CD4-positive, alpha-beta T cell (primary cell): ENCODE measurements around the gene C1orf198. TPM values are rescaled to one million over a fixed set of nuclear protein-coding genes. Genes with fewer than 3 reads are reported as not detected.

Experiments used
- ATAC-seq: fragments of 200-7000 bp; cut with Tn5 transposase; one replicate; pipeline ENCODE4 v1.10.0; 2022; ENCODE audit warnings: mild to moderate bottlenecking; ENCODE audit not compliant: poor library complexity
- CTCF ChIA-PET: fragments of 350-600 bp; sonication (Branson Sonifier 250); formaldehyde crosslinking; loops from one replicate; lab custom pipeline; 2021; ENCODE audit warnings: antibody characterized with exemption, inconsistent platforms; lab: Charles Lee
- POLR2A ChIA-PET: fragments of 350-600 bp; sonication (Branson Sonifier 250); formaldehyde crosslinking; loops from one replicate; lab custom pipeline; 2021; ENCODE audit warnings: antibody characterized with exemption, inconsistent platforms; lab: Charles Lee
- DNase-seq, 14 experiments: peaks; one replicate each; pipeline ENCODE4 v3.0.0-alpha.2; 2013 to 2020; ENCODE audit warnings: mixed read lengths in 2 of 14
- H3K27ac ChIP-seq, 2 donors: one replicate each; pipeline versions ENCODE4 v1.5.1 to v1.7.0; 2013; ENCODE audit warnings: low read length in 2 of 2, low read depth in 1 of 2, mild to moderate bottlenecking in 1 of 2
- H3K27me3 ChIP-seq, 2 experiments: 1 replicate in 1 of 2; 2 replicates in 1 of 2; pipeline versions ENCODE4 v1.6.1 to v1.7.0; 2013; ENCODE audit warnings: low read length in 2 of 2, control low read depth in 1 of 2, mild to moderate bottlenecking in 1 of 2, moderate library complexity in 1 of 2; ENCODE audit not compliant: insufficient read depth in 2 of 2, control insufficient read depth in 1 of 2
- H3K36me3 ChIP-seq: one replicate; pipeline ENCODE4 v1.6.1; 2013; ENCODE audit warnings: low read length, control low read depth; ENCODE audit not compliant: insufficient read depth
- H3K4me1 ChIP-seq: one replicate; pipeline ENCODE4 v1.6.1; 2013; ENCODE audit warnings: low read length, control low read depth; ENCODE audit not compliant: insufficient read depth
- H3K4me3 ChIP-seq: one replicate; pipeline ENCODE4 v1.5.1; 2013; ENCODE audit warnings: mild to moderate bottlenecking, low read length, moderate library complexity
- H3K9me3 ChIP-seq, 2 experiments: 1 replicate in 1 of 2; 2 replicates in 1 of 2; pipeline versions ENCODE4 v1.6.1 to v1.7.0; 2013; ENCODE audit warnings: low read length in 2 of 2, mild to moderate bottlenecking in 2 of 2, control low read depth in 1 of 2, moderate library complexity in 1 of 2; ENCODE audit not compliant: control insufficient read depth in 1 of 2, insufficient read depth in 1 of 2
- H3K27ac Mint-ChIP-seq: one replicate; pipeline ENCODE4 v1.8.0; 2020; ENCODE audit warnings: mixed read lengths
- H3K27me3 Mint-ChIP-seq: one replicate; pipeline ENCODE4 v1.8.0; 2021; ENCODE audit warnings: mixed read lengths
- H3K36me3 Mint-ChIP-seq: one replicate; pipeline ENCODE4 v1.8.0; 2021; ENCODE audit warnings: low read depth, mixed read lengths
- H3K4me1 Mint-ChIP-seq: one replicate; pipeline ENCODE4 v1.8.0; 2021; ENCODE audit warnings: low read depth, mixed read lengths
- H3K4me3 Mint-ChIP-seq: one replicate; pipeline ENCODE4 v1.8.0; 2020; ENCODE audit warnings: mild to moderate bottlenecking, mixed read lengths
- H3K9me3 Mint-ChIP-seq: one replicate; pipeline ENCODE4 v1.8.0; 2020; ENCODE audit warnings: mixed read lengths
- intact Hi-C, 2 experiments: fragments of 100-400 bp; cut with DNase I in 1 of 2; cut with micrococcal nuclease in 1 of 2; formaldehyde crosslinking; loops; one replicate each; pipeline versions ENCODE4 v1.15.1 to v1.9.0; 2023 to 2025; cut with DNase I, micrococcal nuclease
- total RNA-seq, 174 experiments: library from RNA in 2 of 174; stranded (reverse) in 2 of 174; gene quantifications; one replicate each; pipeline ENCODE4 v1.2.3 and lab custom pipeline; 2021 to 2026
- TF ChIP-seq, protein P1 (sequence below): fragments of 200-600 bp; IDR thresholded peaks from one replicate; pipeline ENCODE4 v1.8.0; 2022; ENCODE audit warnings: antibody characterized with exemption, mild to moderate bottlenecking

The C1orf198 gene
- total RNA-seq, 2 experiments from 2014 or later = 2.2 TPM

GRCh38 chr1:230796626-230797025, 71.7 kb downstream of the C1orf198 start:
- H3K27me3 Mint-ChIP-seq = peaks cover 32% of the 10 kb centered on the region
- Histone ChIP-seq H3K36me3 (no peaks in the 10 kb centered on the region), H3K4me3 (no peak overlapping the region), H3K27ac (no peak overlapping the region), H3K4me1 (peaks cover 4% of the 10 kb centered on the region), H3K9me3 (no peaks in the 10 kb centered on the region), H3K27me3 (peaks cover 8 to 9% of the 10 kb centered on the region in 2 experiments)
- DNase-seq (no peak), ATAC-seq (no peak)
- H3K4me1 Mint-ChIP-seq = no peaks in the 10 kb centered on the region
- no peaks in the 10 kb centered on the region for H3K9me3 Mint-ChIP-seq
- no peak overlapping the region for H3K4me3 Mint-ChIP-seq
- no peak overlapping the region for H3K27ac Mint-ChIP-seq
- ChIA-PET CTCF (no interaction called here), POLR2A (no interaction called here)
- H3K36me3 Mint-ChIP-seq = no peaks in the 10 kb centered on the region
- TF ChIP-seq, protein P1, sequence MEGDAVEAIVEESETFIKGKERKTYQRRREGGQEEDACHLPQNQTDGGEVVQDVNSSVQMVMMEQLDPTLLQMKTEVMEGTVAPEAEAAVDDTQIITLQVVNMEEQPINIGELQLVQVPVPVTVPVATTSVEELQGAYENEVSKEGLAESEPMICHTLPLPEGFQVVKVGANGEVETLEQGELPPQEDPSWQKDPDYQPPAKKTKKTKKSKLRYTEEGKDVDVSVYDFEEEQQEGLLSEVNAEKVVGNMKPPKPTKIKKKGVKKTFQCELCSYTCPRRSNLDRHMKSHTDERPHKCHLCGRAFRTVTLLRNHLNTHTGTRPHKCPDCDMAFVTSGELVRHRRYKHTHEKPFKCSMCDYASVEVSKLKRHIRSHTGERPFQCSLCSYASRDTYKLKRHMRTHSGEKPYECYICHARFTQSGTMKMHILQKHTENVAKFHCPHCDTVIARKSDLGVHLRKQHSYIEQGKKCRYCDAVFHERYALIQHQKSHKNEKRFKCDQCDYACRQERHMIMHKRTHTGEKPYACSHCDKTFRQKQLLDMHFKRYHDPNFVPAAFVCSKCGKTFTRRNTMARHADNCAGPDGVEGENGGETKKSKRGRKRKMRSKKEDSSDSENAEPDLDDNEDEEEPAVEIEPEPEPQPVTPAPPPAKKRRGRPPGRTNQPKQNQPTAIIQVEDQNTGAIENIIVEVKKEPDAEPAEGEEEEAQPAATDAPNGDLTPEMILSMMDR = no peak
- intact Hi-C loops = loop anchor here in 1 of 2 experiments (5.0 kb wide), 1 partner anchor 416 kb away; no protein-coding TSS in a partner anchor

- peaks cover 4% of the 10 kb centered on the region for H3K4me1 ChIP-seq
- H3K4me3 ChIP-seq = no peak overlapping the region
- DNase-seq (no peak), ATAC-seq (no peak)
- no peaks in the 10 kb centered on the region for H3K4me1 Mint-ChIP-seq
- CTCF ChIA-PET = no interaction called here
- peaks cover 4 to 8% of the 10 kb centered on the region in 2 experiments for H3K27me3 ChIP-seq
- intact Hi-C loops = loop anchor here in 1 of 2 experiments (5.0 kb wide), 1 partner anchor 417 kb away; no protein-coding TSS in a partner anchor
- H3K36me3 Mint-ChIP-seq = no peaks in the 10 kb centered on the region
- H3K4me3 Mint-ChIP-seq = no peak overlapping the region
- POLR2A ChIA-PET = no interaction called here
- H3K9me3 Mint-ChIP-seq = no peaks in the 10 kb centered on the region
- H3K36me3 ChIP-seq = no peaks in the 10 kb centered on the region
- no peak overlapping the region for H3K27ac Mint-ChIP-seq
- no peaks in the 10 kb centered on the region for H3K9me3 ChIP-seq
- peaks cover 34% of the 10 kb centered on the region for H3K27me3 Mint-ChIP-seq
- TF ChIP-seq, protein P1 = no peak
- H3K27ac ChIP-seq = no peak overlapping the region
Observed at GRCh38 chr1:230794871-230795605, 73.3 kb downstream of the C1orf198 start.

DNA sequence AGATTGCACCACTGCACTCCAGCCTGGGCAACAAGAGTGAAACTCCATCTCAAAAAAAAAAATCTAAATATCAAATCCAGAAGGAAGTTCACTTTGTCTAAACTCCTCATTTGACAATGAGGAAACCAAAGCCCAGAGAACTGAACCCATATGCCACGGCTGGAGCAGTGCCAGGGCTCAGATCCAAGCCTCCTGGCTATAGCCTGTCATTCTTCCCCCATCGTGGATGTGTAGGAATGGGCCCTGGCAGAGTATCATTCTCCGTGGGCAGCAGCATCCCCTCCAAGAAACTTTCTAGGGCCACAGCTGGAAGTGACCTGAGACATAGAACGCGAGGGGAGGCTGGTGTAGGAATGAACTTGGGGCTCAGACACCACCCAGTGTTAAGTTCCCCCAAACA, 73.9 kb downstream of the C1orf198 start:
- H3K27ac Mint-ChIP-seq = no peak overlapping the region

More for the DNA sequence above, 73.9 kb downstream of the C1orf198 start:
- H3K36me3 ChIP-seq = no peaks in the 10 kb centered on the region
- Mint-ChIP-seq H3K4me3 (no peak overlapping the region), H3K9me3 (no peaks in the 10 kb centered on the region), H3K36me3 (no peaks in the 10 kb centered on the region), H3K4me1 (no peaks in the 10 kb centered on the region), H3K27me3 (peaks cover 34% of the 10 kb centered on the region)
- TF ChIP-seq, protein P1 = no peak
- peaks cover 4% of the 10 kb centered on the region for H3K4me1 ChIP-seq
- ChIA-PET POLR2A (no interaction called here), CTCF (no interaction called here)
- ATAC-seq = no peak
- intact Hi-C loops = no loop called here
- no peaks in the 10 kb centered on the region for H3K9me3 ChIP-seq
- H3K27ac ChIP-seq = no peak overlapping the region
- no peak overlapping the region for H3K4me3 ChIP-seq
- peaks cover 4 to 8% of the 10 kb centered on the region in 2 experiments for H3K27me3 ChIP-seq
- no peak for DNase-seq
